Lung (tissue), 12 donors: ENCODE results near the gene NLGN1. TPM values are rescaled to one million over a fixed set of nuclear protein-coding genes. Genes with fewer than 3 reads are reported as not detected.

Experiments
- ATAC-seq: fragments of 200-7000 bp; cut with Tn5 transposase; one replicate; pipeline ENCODE4 v1.9.1; 2020; ENCODE audit warnings: moderate number of reproducible peaks; ENCODE audit not compliant: insufficient read depth, low FRiP score
- DNase-seq, 3 donors: peaks; one replicate each; pipeline ENCODE4 v3.0.0-alpha.2; 2013 to 2017
- H3K27ac ChIP-seq, 2 donors: one replicate each; pipeline ENCODE4 v1.5.1; 2013; ENCODE audit warnings: mild to moderate bottlenecking in 2 of 2, moderate library complexity in 2 of 2, control low read depth in 1 of 2, inconsistent platforms in 1 of 2, low read depth in 1 of 2, low read length in 1 of 2
- H3K27me3 ChIP-seq, 3 donors: one replicate each; pipeline ENCODE4 v1.5.1; 2013; ENCODE audit warnings: low read length in 2 of 3; ENCODE audit not compliant: control insufficient read depth in 3 of 3, insufficient read depth in 3 of 3
- H3K36me3 ChIP-seq, 4 donors: one replicate each; pipeline ENCODE4 v1.5.1; 2013; ENCODE audit warnings: low read length in 4 of 4, mild to moderate bottlenecking in 1 of 4, moderate library complexity in 1 of 4; ENCODE audit not compliant: control insufficient read depth in 4 of 4, insufficient read depth in 4 of 4
- H3K4me1 ChIP-seq, 5 donors: one replicate each; pipeline ENCODE4 v1.5.1; 2013; ENCODE audit warnings: low read length in 5 of 5, mild to moderate bottlenecking in 2 of 5, moderate library complexity in 1 of 5; ENCODE audit not compliant: control insufficient read depth in 5 of 5, insufficient read depth in 5 of 5
- H3K4me3 ChIP-seq: one replicate; pipeline ENCODE4 v1.5.1; 2013; ENCODE audit warnings: mild to moderate bottlenecking, control low read depth, moderate library complexity
- H3K9ac ChIP-seq, 2 donors: one replicate each; pipeline ENCODE4 v1.5.1; 2013; ENCODE audit warnings: low read length in 2 of 2, control low read depth in 1 of 2; ENCODE audit not compliant: insufficient read depth in 1 of 2
- H3K9me3 ChIP-seq, 4 donors: one replicate each; pipeline ENCODE4 v1.5.1; 2013; ENCODE audit warnings: low read length in 3 of 4, mild to moderate bottlenecking in 1 of 4, moderate library complexity in 1 of 4; ENCODE audit not compliant: control insufficient read depth in 4 of 4, insufficient read depth in 3 of 4
- CTCF ChIP-seq: IDR thresholded peaks from 2 replicates; pipeline ENCODE4 v1.5.1; 2012; ENCODE audit warnings: mild to moderate bottlenecking; ENCODE audit errors: control extremely low read depth, extremely low read depth
- WGBS, 2 donors: extraction: QIAGEN DNeasy Blood & Tissue Kit; methylation state at CpG; one replicate each; pipeline ENCODE4 v1.1.7; 2013; 5-methylcytosine and 5-hydroxymethylcytosine counted together
- polyA plus RNA-seq, 2 donors: library from polyadenylated mRNA; stranded (reverse); fragments of 200-250 nt; gene quantifications; one replicate each; pipeline ENCODE4 v1.2.1, GENCODE V29; 2013
- total RNA-seq, 2 donors: library from RNA; depleted of rRNA in 1 of 2; stranded (reverse); fragments of >200 nt in 1 of 2; gene quantifications; one replicate each; pipeline ENCODE4 v1.2.1, GENCODE V29; 2014 to 2021
- donor health status: control.
- donor health status: control.
- donor health status: Bipolar disorder and iron deficiency.
- donor health status: healthy.
- donor health status: DM: yes; HTN: yes; CAD: no.

The NLGN1 gene
- total and polyA plus RNA-seq, 4 donors, result 0.24 to 22.2 (median 1.9) TPM

- 71 to 89% methylated on average over 3 of the region's 3 CpGs for WGBS, 2 donors
Measured at GRCh38 chr3:173770796-173771573, 373.4 kb downstream of the NLGN1 start.

GRCh38 chr3:173773800-173774199, 376.3 kb downstream of the NLGN1 start:
- no peak overlapping the region for H3K4me3 ChIP-seq
- H3K9me3 ChIP-seq, result no peaks in the 10 kb centered on the region
- DNase-seq, result no peak
- no peak overlapping the region for H3K9ac ChIP-seq
- 90 to 91% methylated on average over 3 of the region's 3 CpGs for WGBS, 2 donors
- no peaks in the 10 kb centered on the region for H3K4me1 ChIP-seq
- H3K36me3 ChIP-seq, result no peaks in the 10 kb centered on the region
- no peak for ATAC-seq
- TF ChIP-seq CTCF, result no peak
- H3K27ac ChIP-seq, result no peak overlapping the region
- no peaks in the 10 kb centered on the region for H3K27me3 ChIP-seq

More at GRCh38 chr3:173770796-173771573, 373.4 kb downstream of the NLGN1 start:
- DNase-seq, result no peak
- H3K27ac ChIP-seq, result no peak overlapping the region
- H3K36me3 ChIP-seq, result no peaks in the 10 kb centered on the region
- no peak for TF ChIP-seq CTCF
- ATAC-seq, result no peak
- no peaks in the 10 kb centered on the region for H3K27me3 ChIP-seq
- no peaks in the 10 kb centered on the region for H3K9me3 ChIP-seq
- no peak overlapping the region for H3K9ac ChIP-seq
- H3K4me1 ChIP-seq, result no peaks in the 10 kb centered on the region
- no peak overlapping the region for H3K4me3 ChIP-seq

GRCh38 chr3:173774294-173774693, 376.8 kb downstream of the NLGN1 start:
- H3K27me3 ChIP-seq, result no peaks in the 10 kb centered on the region
- DNase-seq (no peak), ATAC-seq (no peak)
- no peaks in the 10 kb centered on the region for H3K4me1 ChIP-seq
- no peak for TF ChIP-seq CTCF
- H3K4me3 ChIP-seq, result no peak overlapping the region
- no peaks in the 10 kb centered on the region for H3K9me3 ChIP-seq
- H3K27ac ChIP-seq, result no peak overlapping the region
- H3K9ac ChIP-seq, result no peak overlapping the region
- H3K36me3 ChIP-seq, result no peaks in the 10 kb centered on the region

DNA sequence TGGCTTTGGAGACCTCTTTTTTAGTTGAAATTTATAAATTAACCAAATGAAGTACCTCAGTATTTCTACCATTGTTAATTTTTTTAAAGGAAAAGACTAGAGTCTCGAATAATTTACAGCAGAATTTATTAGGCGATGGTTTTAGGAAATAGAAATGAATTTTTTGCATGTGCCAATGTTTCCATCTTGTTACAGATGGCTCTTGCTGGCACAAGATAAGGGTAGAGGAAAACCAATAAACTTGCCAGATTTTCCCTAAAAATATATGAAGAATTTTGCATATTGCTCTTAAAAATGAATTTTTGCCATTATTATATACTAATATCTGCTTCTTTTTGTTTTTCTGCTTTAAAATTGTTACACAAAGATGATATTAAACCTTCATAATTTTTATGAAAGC, 380.7 kb downstream of the NLGN1 start:
- no peak for TF ChIP-seq CTCF
- DNase-seq (no peak), ATAC-seq (no peak)
- Histone ChIP-seq H3K27ac (no peak overlapping the region), H3K4me1 (no peaks in the 10 kb centered on the region), H3K4me3 (no peak overlapping the region), H3K9ac (no peak overlapping the region), H3K9me3 (no peaks in the 10 kb centered on the region), H3K27me3 (no peaks in the 10 kb centered on the region), H3K36me3 (no peaks in the 10 kb centered on the region)
- WGBS, 2 donors, result 81 to 87% methylated on average over 2 of the region's 2 CpGs
